Measurements from ENCODE around the gene EFHC1. TPM values are rescaled to one million over a fixed set of nuclear protein-coding genes. Genes with fewer than 3 reads are reported as not detected.
"Not testable (repeated sequence)": the region's sequence is repeated elsewhere in the genome, so short reads cannot be mapped to it uniquely, and the experiment has no call there.

EFHC1 gene
- total RNA-seq = 6.4 TPM

DNA sequence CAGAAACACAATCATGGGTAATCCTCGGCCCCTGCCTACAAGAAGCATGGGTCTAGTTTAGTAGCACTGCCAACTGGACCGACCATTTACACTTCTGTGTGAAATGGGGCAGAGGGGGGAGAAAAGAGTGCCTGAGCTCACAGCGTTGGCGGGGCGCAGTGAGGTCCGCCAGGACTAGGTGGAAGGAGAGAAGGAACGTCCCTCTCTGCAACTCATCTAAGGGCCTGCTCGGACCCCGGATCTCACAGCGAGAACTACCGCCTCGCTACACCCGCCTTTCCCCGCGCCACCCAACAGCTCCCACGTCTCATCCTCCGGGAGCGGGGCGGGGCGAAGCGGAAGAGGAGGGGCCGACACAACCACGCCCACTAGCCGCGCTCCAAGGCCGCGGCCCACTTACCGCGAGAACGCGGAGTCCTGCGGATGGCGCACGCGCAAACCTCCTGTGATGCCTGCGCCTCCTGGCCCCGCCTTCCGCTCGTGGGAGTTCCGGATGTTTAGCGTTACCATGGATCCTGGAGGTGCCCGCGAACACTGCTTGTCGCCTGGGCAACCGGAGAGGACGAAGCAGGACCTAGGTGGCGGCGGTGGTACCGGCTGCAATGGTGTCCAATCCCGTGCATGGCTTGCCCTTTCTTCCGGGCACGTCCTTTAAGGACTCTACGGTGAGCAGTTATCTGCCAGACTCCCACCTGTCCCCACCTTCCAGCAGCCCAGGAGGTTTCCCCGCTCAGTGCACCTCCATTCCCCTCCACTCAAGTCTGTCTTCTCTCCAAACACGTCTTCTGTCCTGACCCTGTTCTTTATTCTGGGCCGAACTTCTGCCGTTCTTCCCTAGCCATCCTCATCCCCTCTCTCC, at the start of gene EFHC1:
TSS of gene EFHC1 (plus strand) at position 534 of the 859 bp plus-strand sequence. CDS start at position 603, 69 bp downstream.
- Histone ChIP-seq H3K4me3 (ENCODE audit: low read length) (peak within 1 kb of the TSS; percentile 54), H3K9me3 (ENCODE audit: low read depth, low read length) (no peaks in the 10 kb centered on the region), H3K27me3 (ENCODE audit: insufficient read depth, low read length) (no peaks in the 10 kb centered on the region), H3K4me1 (ENCODE audit: insufficient read depth, low read length) (peaks cover 17% of the 10 kb centered on the region)

- Histone ChIP-seq H3K27me3 (ENCODE audit: insufficient read depth, low read length) (no peaks in the 10 kb centered on the region), H3K4me1 (ENCODE audit: insufficient read depth, low read length) (peaks cover 26% of the 10 kb centered on the region), H3K4me3 (ENCODE audit: low read length) (no peak overlapping the region), H3K9me3 (ENCODE audit: low read depth, low read length) (no peaks in the 10 kb centered on the region)
These were observed 48.4 kb upstream of the EFHC1 start for GRCh38 chr6:52371656-52372191.

DNA sequence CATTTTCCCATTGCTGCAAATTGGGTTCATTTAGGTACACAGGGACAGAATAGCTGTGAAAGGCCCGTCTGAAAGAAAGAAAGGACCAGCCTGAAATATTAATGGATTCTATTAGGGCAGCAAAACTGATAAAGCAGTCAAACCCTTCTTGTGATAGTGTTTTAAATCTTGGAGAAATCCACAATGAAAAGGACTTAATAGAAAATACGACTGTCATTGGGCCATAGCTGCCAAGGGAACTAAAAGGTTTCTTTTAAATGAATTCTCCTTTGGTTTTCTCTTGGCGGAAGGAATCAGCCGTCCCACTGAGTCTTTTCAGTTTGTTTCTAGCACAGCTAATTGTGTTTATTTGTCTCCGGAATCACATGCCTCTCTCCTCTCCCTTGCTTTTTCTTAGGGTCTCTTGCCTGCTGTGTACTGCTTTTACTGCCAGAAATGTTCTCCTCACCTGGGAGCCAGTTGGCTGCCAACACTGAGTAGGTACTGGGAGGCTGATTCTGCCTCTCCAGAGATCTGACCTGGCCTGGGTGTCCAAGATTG, 46.9 kb upstream of the EFHC1 start:
- H3K4me1 ChIP-seq (ENCODE audit: insufficient read depth, low read length) = peaks cover 39% of the 10 kb centered on the region
- no peak overlapping the region for H3K4me3 ChIP-seq (ENCODE audit: low read length)
- no peaks in the 10 kb centered on the region for H3K9me3 ChIP-seq (ENCODE audit: low read depth, low read length)
- no peaks in the 10 kb centered on the region for H3K27me3 ChIP-seq (ENCODE audit: insufficient read depth, low read length)

- no peaks in the 10 kb centered on the region for H3K9me3 ChIP-seq (ENCODE audit: low read depth, low read length)
- no peak overlapping the region for H3K4me3 ChIP-seq (ENCODE audit: low read length)
- H3K27me3 ChIP-seq (ENCODE audit: insufficient read depth, low read length) = no peaks in the 10 kb centered on the region
- H3K4me1 ChIP-seq (ENCODE audit: insufficient read depth, low read length) = peaks cover 43% of the 10 kb centered on the region
These were observed 45.9 kb upstream of the EFHC1 start for GRCh38 chr6:52374247-52374646.

DNA sequence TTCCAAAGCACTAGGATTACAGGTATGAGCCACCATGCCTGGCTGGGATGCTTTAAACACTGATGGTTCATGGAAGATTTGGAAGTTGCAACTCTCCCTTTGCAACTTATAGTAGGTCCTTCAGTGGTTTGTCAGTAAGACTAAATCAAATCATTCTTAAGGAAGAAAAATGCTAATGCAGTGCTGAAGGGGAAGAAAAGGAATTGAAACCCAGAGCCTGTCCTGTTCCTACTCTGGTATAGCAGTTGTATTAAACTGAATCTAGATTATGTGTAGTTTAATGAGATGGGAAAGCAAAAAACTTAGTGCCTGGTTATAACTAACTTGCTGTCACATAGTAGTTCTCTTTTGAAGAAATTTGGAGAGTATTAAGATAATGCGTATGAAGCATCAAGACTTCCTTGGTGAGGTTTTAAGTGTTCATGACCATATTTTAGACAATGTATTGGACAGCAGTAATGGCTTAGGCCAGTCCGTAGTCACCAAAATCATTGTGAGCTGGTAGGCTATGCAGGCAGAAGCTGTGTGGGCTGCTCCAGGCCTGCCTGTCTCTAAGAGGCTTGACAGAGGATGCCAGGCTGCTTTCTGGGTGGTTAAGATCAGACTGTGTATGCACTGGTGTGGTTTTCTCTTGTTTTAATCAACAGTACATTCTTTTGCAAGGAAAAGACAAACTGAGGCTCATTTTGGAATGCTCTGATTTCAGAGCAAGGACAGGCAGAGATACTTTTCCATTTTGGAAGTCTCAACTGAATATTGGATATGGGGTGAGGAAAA, 44.2 kb upstream of the EFHC1 start:
- no peaks in the 10 kb centered on the region for H3K27me3 ChIP-seq (ENCODE audit: insufficient read depth, low read length)
- no peak overlapping the region for H3K4me3 ChIP-seq (ENCODE audit: low read length)
- H3K9me3 ChIP-seq (ENCODE audit: low read depth, low read length) = no peaks in the 10 kb centered on the region
- peaks cover 43% of the 10 kb centered on the region for H3K4me1 ChIP-seq (ENCODE audit: insufficient read depth, low read length)

DNA sequence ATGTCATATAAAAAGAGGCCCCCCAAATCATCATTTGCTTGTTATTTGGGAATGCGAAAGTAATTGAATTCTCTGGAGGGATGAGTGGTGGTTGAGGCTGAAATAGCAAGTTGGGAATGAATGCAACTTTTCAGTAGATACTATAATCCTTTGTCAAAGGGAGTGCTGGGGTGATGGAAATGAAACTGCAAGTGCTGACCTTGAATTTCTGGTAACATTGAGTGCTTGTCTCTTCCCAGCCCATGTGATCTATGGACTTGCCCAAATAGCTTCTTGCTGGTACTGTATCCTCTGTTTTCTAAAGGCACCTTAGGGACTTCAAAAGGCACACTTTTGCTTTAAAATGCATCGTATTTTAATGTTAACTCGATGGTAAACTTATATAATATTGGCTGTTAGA, 43.4 kb upstream of the EFHC1 start:
- Histone ChIP-seq H3K4me3 (ENCODE audit: low read length) (no peak overlapping the region), H3K4me1 (ENCODE audit: insufficient read depth, low read length) (peaks cover 45% of the 10 kb centered on the region), H3K27me3 (ENCODE audit: insufficient read depth, low read length) (no peaks in the 10 kb centered on the region), H3K9me3 (ENCODE audit: low read depth, low read length) (no peaks in the 10 kb centered on the region)

- no peak overlapping the region for H3K4me3 ChIP-seq (ENCODE audit: low read length)
- no peaks in the 10 kb centered on the region for H3K9me3 ChIP-seq (ENCODE audit: low read depth, low read length)
- no peaks in the 10 kb centered on the region for H3K27me3 ChIP-seq (ENCODE audit: insufficient read depth, low read length)
- peaks cover 43% of the 10 kb centered on the region for H3K4me1 ChIP-seq (ENCODE audit: insufficient read depth, low read length)
These were observed 42.5 kb upstream of the EFHC1 start for GRCh38 chr6:52377538-52378221.

GRCh38 chr6:52381249-52381648, 38.9 kb upstream of the EFHC1 start:
- H3K4me1 ChIP-seq (ENCODE audit: insufficient read depth, low read length) = peaks cover 29% of the 10 kb centered on the region
- H3K4me3 ChIP-seq (ENCODE audit: low read length) = no peak overlapping the region
- H3K27me3 ChIP-seq (ENCODE audit: insufficient read depth, low read length) = no peaks in the 10 kb centered on the region
- no peaks in the 10 kb centered on the region for H3K9me3 ChIP-seq (ENCODE audit: low read depth, low read length)

DNA sequence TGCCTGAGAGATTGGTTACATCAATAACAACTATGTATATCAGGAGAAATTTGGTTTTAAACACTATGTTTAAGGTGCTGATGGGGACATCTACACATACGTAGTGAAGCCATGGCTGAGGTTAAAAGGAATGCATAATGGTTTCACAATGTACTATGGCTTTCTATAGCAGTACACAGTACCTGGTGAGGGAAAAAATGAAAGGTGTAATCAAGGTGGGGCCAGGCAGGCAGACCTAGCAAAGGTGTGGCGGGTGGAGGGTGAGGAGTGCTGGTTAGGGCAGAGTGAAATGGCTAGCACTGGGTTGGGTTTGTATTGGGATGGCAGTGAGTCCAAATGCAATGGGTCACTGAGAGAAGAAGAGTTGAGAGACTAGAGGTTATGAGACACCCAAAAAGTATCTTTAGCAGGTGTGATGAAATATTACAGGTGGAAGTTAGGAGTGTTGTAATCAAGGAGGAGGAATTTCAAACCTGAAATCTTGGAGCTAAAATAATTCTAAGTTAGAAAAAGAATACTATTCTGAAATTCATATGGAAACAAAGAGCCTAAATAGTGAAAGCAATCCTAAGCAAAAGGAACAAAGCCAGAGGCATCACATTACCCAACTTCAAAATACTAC, 35.9 kb upstream of the EFHC1 start:
- no peaks in the 10 kb centered on the region for H3K9me3 ChIP-seq (ENCODE audit: low read depth, low read length)
- no peaks in the 10 kb centered on the region for H3K27me3 ChIP-seq (ENCODE audit: insufficient read depth, low read length)
- H3K4me1 ChIP-seq (ENCODE audit: insufficient read depth, low read length) = peaks cover 18% of the 10 kb centered on the region
- H3K4me3 ChIP-seq (ENCODE audit: low read length) = no peak overlapping the region

GRCh38 chr6:52385074-52385473, 35.1 kb upstream of the EFHC1 start:
- no peak overlapping the region for H3K4me3 ChIP-seq (ENCODE audit: low read length)
- no peaks in the 10 kb centered on the region for H3K27me3 ChIP-seq (ENCODE audit: insufficient read depth, low read length)
- H3K9me3 ChIP-seq (ENCODE audit: low read depth, low read length) = no peaks in the 10 kb centered on the region
- H3K4me1 ChIP-seq (ENCODE audit: insufficient read depth, low read length) = peaks cover 26% of the 10 kb centered on the region

GRCh38 chr6:52388119-52388518, 32.0 kb upstream of the EFHC1 start:
- not testable (repeated sequence) for H3K9me3 ChIP-seq (ENCODE audit: low read depth, low read length); H3K4me3 ChIP-seq (ENCODE audit: low read length); H3K27me3 ChIP-seq (ENCODE audit: insufficient read depth, low read length)
- H3K4me1 ChIP-seq (ENCODE audit: insufficient read depth, low read length) = peaks cover 36% of the 10 kb centered on the region

GRCh38 chr6:52388790-52389189, 31.4 kb upstream of the EFHC1 start:
- no peaks in the 10 kb centered on the region for H3K27me3 ChIP-seq (ENCODE audit: insufficient read depth, low read length)
- peaks cover 42% of the 10 kb centered on the region for H3K4me1 ChIP-seq (ENCODE audit: insufficient read depth, low read length)
- H3K4me3 ChIP-seq (ENCODE audit: low read length) = no peak overlapping the region
- no peaks in the 10 kb centered on the region for H3K9me3 ChIP-seq (ENCODE audit: low read depth, low read length)

DNA sequence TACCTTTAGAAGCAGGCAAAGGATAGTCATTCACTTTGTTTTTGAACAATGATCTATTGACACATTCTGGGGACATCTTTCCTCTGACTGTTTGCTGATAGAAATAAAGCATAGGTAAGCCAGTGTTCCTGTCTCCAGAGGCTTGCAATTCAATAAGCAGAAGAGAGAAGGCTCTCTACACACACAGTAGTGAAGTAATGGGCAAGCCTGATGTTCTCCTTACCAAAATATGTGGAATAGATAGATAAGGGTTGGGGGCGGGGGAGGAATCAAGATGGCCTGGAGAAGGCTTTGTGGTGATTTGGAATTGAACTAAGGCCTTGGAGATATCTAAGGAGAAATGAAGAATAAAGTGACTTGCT, 30.9 kb upstream of the EFHC1 start:
- Histone ChIP-seq H3K4me3 (ENCODE audit: low read length) (no peak overlapping the region), H3K9me3 (ENCODE audit: low read depth, low read length) (no peaks in the 10 kb centered on the region), H3K27me3 (ENCODE audit: insufficient read depth, low read length) (no peaks in the 10 kb centered on the region), H3K4me1 (ENCODE audit: insufficient read depth, low read length) (peaks cover 42% of the 10 kb centered on the region)

GRCh38 chr6:52389626-52390360, 30.3 kb upstream of the EFHC1 start:
- no peak overlapping the region for H3K4me3 ChIP-seq (ENCODE audit: low read length)
- no peaks in the 10 kb centered on the region for H3K27me3 ChIP-seq (ENCODE audit: insufficient read depth, low read length)
- no peaks in the 10 kb centered on the region for H3K9me3 ChIP-seq (ENCODE audit: low read depth, low read length)
- H3K4me1 ChIP-seq (ENCODE audit: insufficient read depth, low read length) = peaks cover 41% of the 10 kb centered on the region

Measured in mononuclear cell (primary cell).